GM21528 (cell line): ENCODE results near the gene PDZRN4.
"Not testable (repeated sequence)": the region's sequence is repeated elsewhere in the genome, so short reads cannot be mapped to it uniquely, and the experiment has no call there.

Source experiments
- ATAC-seq: cut with Tn5 transposase; IDR thresholded peaks from one replicate; pipeline ENCODE4 v1.9.1; 2021; ENCODE audit warnings: mild to moderate bottlenecking, moderate library complexity; ENCODE audit not compliant: unreplicated experiment, low FRiP score

PDZRN4 gene

GRCh38 chr12:41277946-41278267 lies 89.8 kb downstream of the PDZRN4 start:
- no peak for ATAC-seq

GRCh38 chr12:41280341-41281095 lies 92.4 kb downstream of the PDZRN4 start:
- not testable (repeated sequence) for ATAC-seq

GRCh38 chr12:41285470-41285869 lies 97.3 kb downstream of the PDZRN4 start:
- not testable (repeated sequence) for ATAC-seq

- ATAC-seq, result no peak
These were observed 98.3 kb downstream of the PDZRN4 start for GRCh38 chr12:41286426-41286825.

GRCh38 chr12:41287500-41288141 lies 99.5 kb downstream of the PDZRN4 start:
- ATAC-seq, result no peak

GRCh38 chr12:41288142-41288811 lies 100.2 kb downstream of the PDZRN4 start:
- no peak for ATAC-seq

- no peak for ATAC-seq
These were observed 101.4 kb downstream of the PDZRN4 start for GRCh38 chr12:41289501-41289900.

GRCh38 chr12:41293011-41293410 lies 104.9 kb downstream of the PDZRN4 start:
- no peak for ATAC-seq

GRCh38 chr12:41293461-41293860 lies 105.3 kb downstream of the PDZRN4 start:
- ATAC-seq, result no peak

- no peak for ATAC-seq
These were observed 114.9 kb downstream of the PDZRN4 start for GRCh38 chr12:41302979-41303403.

- ATAC-seq, result no peak
These were observed 116.4 kb downstream of the PDZRN4 start for GRCh38 chr12:41304526-41304925.

GRCh38 chr12:41310367-41310766 lies 122.2 kb downstream of the PDZRN4 start:
- no peak for ATAC-seq

GRCh38 chr12:41311883-41312282 lies 123.8 kb downstream of the PDZRN4 start:
- no peak for ATAC-seq

GRCh38 chr12:41312451-41312850 lies 124.3 kb downstream of the PDZRN4 start:
- ATAC-seq, result not testable (repeated sequence)

GRCh38 chr12:41325336-41325735 lies 137.2 kb downstream of the PDZRN4 start:
- ATAC-seq, result no peak

- ATAC-seq, result no peak
These were observed 139.2 kb downstream of the PDZRN4 start for GRCh38 chr12:41327096-41327895.

GRCh38 chr12:41333974-41334373 lies 145.9 kb downstream of the PDZRN4 start:
- ATAC-seq, result no peak

GRCh38 chr12:41334390-41334789 lies 146.3 kb downstream of the PDZRN4 start:
- ATAC-seq, result no peak

GRCh38 chr12:41336041-41336549 lies 148.0 kb downstream of the PDZRN4 start:
- ATAC-seq, result no peak

GRCh38 chr12:41339784-41340183 lies 151.7 kb downstream of the PDZRN4 start:
- no peak for ATAC-seq
